Stomach smooth muscle (tissue), 2 donors: ENCODE measurements around the gene CHST9.
"Not testable (repeated sequence)": the region's sequence is repeated elsewhere in the genome, so short reads cannot be mapped to it uniquely, and the experiment has no call there.

Experiments
- H3K27ac ChIP-seq: one replicate; pipeline ENCODE4 v1.7.0; 2013; ENCODE audit warnings: mild to moderate bottlenecking, low read length, inconsistent platforms
- H3K27me3 ChIP-seq, 2 donors: one replicate each; pipeline ENCODE4 v1.7.0; 2013; ENCODE audit warnings: low read length in 2 of 2; ENCODE audit not compliant: insufficient read depth in 2 of 2, control insufficient read depth in 1 of 2
- H3K36me3 ChIP-seq, 2 donors: one replicate each; pipeline ENCODE4 v1.7.0; 2013; ENCODE audit warnings: low read length in 2 of 2; ENCODE audit not compliant: control insufficient read depth in 2 of 2, insufficient read depth in 2 of 2
- H3K4me1 ChIP-seq: one replicate; pipeline ENCODE4 v1.7.0; 2013; ENCODE audit warnings: low read length; ENCODE audit not compliant: control insufficient read depth, insufficient read depth
- H3K4me3 ChIP-seq, 2 donors: one replicate each; pipeline ENCODE4 v1.7.0; 2013; ENCODE audit warnings: low read length in 2 of 2
- H3K9ac ChIP-seq, 2 donors: one replicate each; pipeline ENCODE4 v1.7.0; 2013; ENCODE audit warnings: low read length in 2 of 2, mild to moderate bottlenecking in 1 of 2
- H3K9me3 ChIP-seq, 2 donors: one replicate each; pipeline ENCODE4 v1.7.0; 2013; ENCODE audit warnings: low read length in 2 of 2; ENCODE audit not compliant: control insufficient read depth in 2 of 2
- donor health status: healthy.
- donor health status: Pancreatic carcinoma.

The CHST9 gene

DNA sequence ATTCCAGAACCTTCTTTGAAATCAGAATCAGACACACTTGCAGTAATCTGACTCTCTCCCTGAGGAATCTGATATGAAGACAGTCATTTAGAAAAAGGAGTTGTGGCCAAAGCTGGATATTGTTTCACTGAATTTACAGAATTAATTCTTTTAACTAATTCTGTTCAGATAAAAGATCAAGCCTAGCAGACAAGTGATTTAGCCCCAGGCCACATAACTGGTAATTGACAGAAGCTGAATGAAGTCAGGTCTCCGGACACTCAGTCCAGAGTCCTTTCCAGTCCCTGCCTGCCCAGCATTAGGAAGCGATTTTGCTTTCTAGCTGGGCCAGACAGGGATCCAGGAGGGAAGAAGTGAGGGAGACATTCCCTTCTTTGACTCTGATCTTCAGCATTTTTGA, 208.9 kb downstream of the CHST9 start:
- Histone ChIP-seq H3K9me3 (no peaks in the 10 kb centered on the region), H3K4me1 (no peaks in the 10 kb centered on the region), H3K36me3 (no peaks in the 10 kb centered on the region), H3K27me3 (no peaks in the 10 kb centered on the region), H3K9ac (no peak overlapping the region), H3K4me3 (no peak overlapping the region), H3K27ac (no peak overlapping the region)

DNA sequence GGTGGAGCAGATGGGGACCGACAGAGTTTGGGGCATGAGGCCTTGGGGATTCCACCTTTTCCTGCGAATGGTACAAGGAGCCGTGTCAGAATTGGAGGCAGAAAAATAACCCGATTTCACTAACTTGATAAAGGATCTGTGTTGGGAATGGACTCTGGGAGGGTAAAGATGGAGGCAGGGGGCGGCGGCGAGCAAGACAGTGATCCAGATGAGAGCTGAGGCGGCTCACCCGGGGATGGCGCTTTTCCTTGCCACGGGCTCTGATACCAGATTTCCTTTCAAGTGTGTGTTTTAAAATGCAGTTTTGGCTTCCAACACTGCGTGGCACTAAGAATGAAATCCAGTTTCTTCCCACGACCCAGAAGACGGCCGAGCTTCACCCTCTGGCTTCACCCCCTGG, 212.6 kb downstream of the CHST9 start:
- not testable (repeated sequence) for H3K27ac ChIP-seq, H3K9ac ChIP-seq, H3K4me3 ChIP-seq, H3K4me1 ChIP-seq, H3K27me3 ChIP-seq, H3K9me3 ChIP-seq, H3K36me3 ChIP-seq

DNA sequence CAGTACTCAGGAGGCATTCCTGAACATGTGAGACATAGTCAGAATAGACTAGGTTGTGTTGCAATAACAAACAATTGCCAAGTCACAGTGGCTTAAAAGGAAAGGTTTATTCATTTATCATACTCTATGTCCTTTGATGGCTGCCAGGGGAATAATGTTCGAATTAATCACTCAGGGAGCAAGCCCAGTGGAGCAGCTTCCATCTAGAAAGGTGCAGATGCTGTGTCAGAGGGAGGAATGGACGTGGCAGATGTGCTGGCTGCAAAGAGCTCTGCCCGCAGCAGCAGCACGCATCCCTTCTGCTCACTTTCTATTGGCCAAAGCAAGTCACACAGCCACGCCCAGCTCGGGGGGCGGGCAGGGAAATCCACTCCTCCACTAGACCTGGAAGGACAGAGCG, 213.7 kb downstream of the CHST9 start:
- Histone ChIP-seq H3K36me3 (no peaks in the 10 kb centered on the region), H3K4me1 (no peaks in the 10 kb centered on the region), H3K9me3 (no peaks in the 10 kb centered on the region), H3K4me3 (no peak overlapping the region), H3K27ac (no peak overlapping the region), H3K27me3 (no peaks in the 10 kb centered on the region), H3K9ac (no peak overlapping the region)

DNA sequence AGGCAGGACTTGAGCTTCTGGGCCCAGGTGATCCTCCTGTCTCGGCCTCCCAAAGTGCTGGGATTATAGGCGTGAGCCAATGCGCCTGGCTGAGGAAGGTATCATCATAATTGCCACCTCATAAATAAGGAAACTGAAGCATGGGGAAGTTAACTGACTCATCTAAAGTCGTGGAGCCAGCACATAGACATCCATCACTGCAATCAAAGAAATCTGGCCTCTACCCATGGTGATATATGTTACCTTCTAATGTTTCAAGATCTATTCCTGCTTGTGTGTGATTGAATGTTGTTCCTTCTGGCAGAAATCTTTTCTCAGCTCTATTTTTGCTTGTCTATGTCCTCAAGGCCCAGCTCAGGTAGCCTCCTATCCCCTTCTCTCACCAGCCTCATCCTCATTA, 214.5 kb downstream of the CHST9 start:
- Histone ChIP-seq H3K27me3 (no peaks in the 10 kb centered on the region), H3K27ac (no peak overlapping the region), H3K9ac (no peak overlapping the region), H3K4me3 (no peak overlapping the region), H3K36me3 (no peaks in the 10 kb centered on the region), H3K9me3 (no peaks in the 10 kb centered on the region), H3K4me1 (no peaks in the 10 kb centered on the region)

DNA sequence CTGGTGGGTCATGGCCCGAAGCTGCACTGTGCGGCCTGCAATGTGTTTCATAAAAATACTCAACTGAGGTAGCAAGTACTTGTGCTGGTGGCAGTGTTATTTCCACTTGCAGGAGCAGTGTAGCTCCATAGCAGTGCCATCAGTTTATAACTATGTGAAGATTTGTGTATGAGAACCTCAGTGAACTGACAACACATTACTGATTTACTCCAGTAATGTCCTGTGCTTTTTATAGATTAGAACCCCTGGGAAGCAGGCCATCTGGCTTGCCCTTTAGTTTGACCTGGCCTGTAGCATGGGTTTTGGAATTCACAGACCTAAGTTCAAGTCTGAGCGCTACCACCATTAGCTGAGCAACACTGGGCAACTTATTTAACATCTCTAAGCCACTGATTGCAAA, 219.9 kb downstream of the CHST9 start:
- H3K27ac ChIP-seq = no peak overlapping the region
- no peak overlapping the region for H3K9ac ChIP-seq
- H3K4me3 ChIP-seq = no peak overlapping the region
- H3K4me1 ChIP-seq = peaks cover 7% of the 10 kb centered on the region
- no peaks in the 10 kb centered on the region for H3K36me3 ChIP-seq
- H3K9me3 ChIP-seq = no peaks in the 10 kb centered on the region
- no peaks in the 10 kb centered on the region for H3K27me3 ChIP-seq

DNA sequence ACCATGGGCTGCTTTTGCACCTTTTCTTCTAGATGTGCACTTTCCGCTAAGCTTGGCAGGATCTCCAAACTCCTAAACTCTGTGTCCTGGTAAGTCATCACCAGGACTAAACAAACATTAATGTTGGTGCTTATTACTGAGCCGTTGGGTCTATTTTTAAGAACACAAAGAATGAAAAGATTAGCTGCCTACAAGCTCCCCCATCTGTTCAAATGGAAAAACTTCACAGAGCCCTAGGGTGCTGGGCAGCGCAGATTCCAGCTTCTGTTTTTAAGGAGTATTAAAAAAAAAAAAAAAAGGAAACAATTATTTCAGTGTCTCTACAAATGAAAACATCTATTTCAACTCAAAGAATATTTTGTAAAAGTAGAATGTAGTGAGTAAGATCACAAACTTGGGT, 221.8 kb downstream of the CHST9 start:
- Histone ChIP-seq H3K4me3 (no peak overlapping the region), H3K9me3 (no peaks in the 10 kb centered on the region), H3K4me1 (peaks cover 7% of the 10 kb centered on the region), H3K27me3 (no peaks in the 10 kb centered on the region), H3K36me3 (no peaks in the 10 kb centered on the region), H3K27ac (no peak overlapping the region), H3K9ac (no peak overlapping the region)

DNA sequence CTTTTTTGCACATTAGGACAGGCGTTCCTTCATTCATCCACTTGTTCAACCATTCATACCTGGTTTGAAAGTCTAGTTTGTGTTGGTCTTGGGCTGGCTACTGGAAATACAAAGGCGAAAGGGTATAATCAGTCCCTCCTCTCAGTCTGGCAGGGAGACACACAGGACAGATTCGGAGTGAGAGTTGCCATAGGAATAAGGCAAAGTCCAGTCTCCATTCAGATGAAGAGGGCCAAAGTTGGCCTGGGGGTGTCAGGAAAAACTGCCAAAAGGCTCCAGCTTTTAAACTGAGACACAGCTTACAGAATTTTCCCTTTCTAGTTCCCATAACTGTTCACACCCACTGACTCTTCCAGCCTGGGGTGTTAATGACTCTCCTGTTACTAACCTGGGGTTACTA, 223.3 kb downstream of the CHST9 start:
- Histone ChIP-seq H3K4me1 (peaks cover 7% of the 10 kb centered on the region), H3K27ac (no peak overlapping the region), H3K27me3 (no peaks in the 10 kb centered on the region), H3K9me3 (no peaks in the 10 kb centered on the region), H3K4me3 (no peak overlapping the region), H3K9ac (no peak overlapping the region), H3K36me3 (no peaks in the 10 kb centered on the region)

DNA sequence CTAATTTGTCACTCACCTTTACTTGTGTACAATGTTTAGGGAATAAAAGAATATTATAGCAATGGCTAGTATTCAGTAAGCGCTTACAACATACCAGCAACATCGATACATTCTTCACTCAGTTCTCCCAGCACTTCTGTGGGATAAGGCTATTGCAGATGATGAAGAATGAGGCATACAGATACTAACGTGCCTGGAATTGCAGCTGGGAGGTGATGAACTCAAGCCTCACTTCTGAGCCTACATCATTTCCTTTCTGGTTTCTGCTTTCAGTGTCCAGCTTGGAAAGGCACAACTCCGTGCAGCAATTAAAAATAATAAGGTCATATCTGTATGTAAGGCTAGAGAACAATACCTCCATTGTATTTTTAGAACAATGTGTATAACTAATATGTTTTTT, 224.2 kb downstream of the CHST9 start:
- Histone ChIP-seq H3K9me3 (no peaks in the 10 kb centered on the region), H3K4me3 (no peak overlapping the region), H3K27ac (no peak overlapping the region), H3K4me1 (peaks cover 7% of the 10 kb centered on the region), H3K9ac (no peak overlapping the region), H3K36me3 (no peaks in the 10 kb centered on the region), H3K27me3 (no peaks in the 10 kb centered on the region)

DNA sequence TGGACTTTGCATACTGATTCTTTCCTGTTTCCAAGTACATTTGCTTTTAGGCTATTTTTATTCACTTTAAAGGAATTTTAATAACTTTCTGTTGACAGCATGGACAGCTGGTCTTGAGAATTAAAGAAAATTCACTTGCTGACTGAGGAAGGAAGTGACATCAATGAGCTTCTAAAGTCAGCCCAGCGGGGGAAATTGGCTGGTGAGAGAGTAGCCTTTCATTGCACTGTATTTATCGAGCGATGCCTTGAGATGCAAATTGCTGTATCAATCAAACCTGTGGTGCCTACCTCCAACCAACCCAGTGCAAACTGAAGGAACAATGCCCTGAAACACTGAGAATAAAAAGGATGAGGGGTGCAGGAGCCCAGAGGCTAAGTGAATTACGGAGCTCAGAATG, 228.2 kb downstream of the CHST9 start:
- Histone ChIP-seq H3K4me3 (no peak overlapping the region), H3K27me3 (no peaks in the 10 kb centered on the region), H3K9me3 (no peaks in the 10 kb centered on the region), H3K27ac (no peak overlapping the region), H3K36me3 (no peaks in the 10 kb centered on the region), H3K4me1 (no peaks in the 10 kb centered on the region), H3K9ac (no peak overlapping the region)

DNA sequence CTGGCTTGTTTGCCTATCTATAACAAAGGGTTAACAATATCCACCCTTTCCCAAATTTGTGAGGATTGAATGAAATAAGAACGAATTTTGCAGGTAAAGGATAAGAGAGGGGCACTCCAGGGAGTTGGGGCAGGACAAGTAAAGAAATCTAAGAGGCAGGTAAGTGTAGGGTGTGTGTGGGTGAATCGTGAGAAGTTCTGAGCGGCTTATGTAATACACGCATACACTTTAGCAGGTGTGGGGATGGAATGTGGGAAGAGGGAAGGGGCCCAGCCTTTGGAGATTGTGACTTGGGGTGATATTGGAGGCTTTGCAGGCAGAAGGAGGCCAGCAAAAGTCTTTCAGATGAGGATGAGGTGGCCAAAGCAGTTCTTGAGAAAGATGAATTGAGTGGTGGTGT, 236.4 kb downstream of the CHST9 start:
- H3K9me3 ChIP-seq = no peaks in the 10 kb centered on the region
- no peak overlapping the region for H3K4me3 ChIP-seq
- no peaks in the 10 kb centered on the region for H3K36me3 ChIP-seq
- H3K9ac ChIP-seq = no peak overlapping the region
- H3K4me1 ChIP-seq = peaks cover 2% of the 10 kb centered on the region
- no peaks in the 10 kb centered on the region for H3K27me3 ChIP-seq
- no peak overlapping the region for H3K27ac ChIP-seq

DNA sequence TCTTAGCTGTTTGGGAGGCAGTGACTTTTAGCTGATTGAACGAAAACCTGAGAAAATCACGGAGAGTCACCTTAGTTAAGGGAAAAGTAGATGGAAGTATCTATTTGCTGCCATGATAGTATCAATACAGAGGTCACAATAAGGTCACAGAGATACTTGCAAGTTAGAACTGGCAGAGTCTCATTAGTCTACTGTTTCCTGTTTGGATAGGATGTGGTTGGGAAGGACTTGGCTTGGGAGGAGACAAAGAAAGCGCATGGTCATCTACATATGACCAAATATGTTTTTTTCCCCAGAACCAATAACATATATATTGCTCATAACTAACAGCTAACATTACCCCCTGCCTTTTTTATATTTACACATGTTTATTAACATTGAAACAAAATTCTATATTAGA, 241.2 kb downstream of the CHST9 start:
- H3K36me3 ChIP-seq = no peaks in the 10 kb centered on the region
- no peak overlapping the region for H3K4me3 ChIP-seq
- H3K27me3 ChIP-seq = no peaks in the 10 kb centered on the region
- no peak overlapping the region for H3K9ac ChIP-seq
- no peak overlapping the region for H3K27ac ChIP-seq
- H3K4me1 ChIP-seq = peaks cover 5% of the 10 kb centered on the region
- H3K9me3 ChIP-seq = no peaks in the 10 kb centered on the region

DNA sequence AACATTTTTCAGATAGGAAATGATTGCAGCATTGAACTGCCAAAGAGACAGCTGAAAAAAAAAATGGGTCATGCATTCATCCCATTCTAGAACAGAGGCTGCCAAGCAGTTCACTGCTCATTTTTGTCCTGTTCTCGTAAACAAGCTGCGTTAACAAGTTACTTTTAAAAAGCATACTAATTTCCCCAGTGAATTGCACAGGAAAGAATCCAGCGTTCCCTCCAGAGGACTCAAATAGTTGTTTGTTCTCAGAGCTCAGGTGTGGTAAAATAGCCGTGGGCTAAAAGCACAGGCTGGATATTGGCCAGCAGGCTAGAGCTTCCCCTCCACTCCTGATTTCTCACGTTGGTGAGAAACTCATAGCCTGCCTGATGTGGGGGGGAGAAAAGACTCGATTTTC, 243.5 kb downstream of the CHST9 start:
- no peaks in the 10 kb centered on the region for H3K36me3 ChIP-seq
- no peak overlapping the region for H3K9ac ChIP-seq
- H3K27me3 ChIP-seq = no peaks in the 10 kb centered on the region
- H3K4me3 ChIP-seq = peak overlapping the region in 1 of 2 donors; percentile 22
- H3K9me3 ChIP-seq = no peaks in the 10 kb centered on the region
- H3K27ac ChIP-seq = no peak overlapping the region
- peaks cover 5% of the 10 kb centered on the region for H3K4me1 ChIP-seq
